Ammon's horn (tissue), 1 donor: ENCODE results near the gene GYS1.
"Not testable (repeated sequence)": the region's sequence is repeated elsewhere in the genome, so short reads cannot be mapped to it uniquely, and the experiment has no call there.

ENCODE experiments used
- DNase-seq: peaks from one replicate; pipeline ENCODE4 v3.0.0-alpha.2; 2016; ENCODE audit warnings: low spot score

Gene GYS1

GRCh38 chr19:48938256-48938655 is 54.9 kb downstream of the GYS1 start:
- DNase-seq = no peak

GRCh38 chr19:48935864-48936263 is 57.2 kb downstream of the GYS1 start:
- DNase-seq = no peak

GRCh38 chr19:48934837-48935236 is 58.3 kb downstream of the GYS1 start:
- DNase-seq = no peak

GRCh38 chr19:48933382-48933932 is 59.7 kb downstream of the GYS1 start, which contains the start of gene DHDH:
Gene DHDH, plus strand, starts transcription at chr19:48933699. Its CDS starts 23 bp downstream, at chr19:48933722.
- DNase-seq = peak; percentile 69

- DNase-seq = no peak
Measured at GRCh38 chr19:48928164-48929025, 64.7 kb downstream of the GYS1 start.

- DNase-seq = not testable (repeated sequence)
Measured at GRCh38 chr19:48927692-48928091, 65.4 kb downstream of the GYS1 start.

- DNase-seq = peak; percentile 79
Measured at GRCh38 chr19:48926909-48927308, 66.2 kb downstream of the GYS1 start.

GRCh38 chr19:48925890-48926289 is 67.2 kb downstream of the GYS1 start:
- DNase-seq = not testable (repeated sequence)

- no peak for DNase-seq
Measured at GRCh38 chr19:48925240-48925843, 67.8 kb downstream of the GYS1 start.

- DNase-seq = no peak
Measured at GRCh38 chr19:48922548-48923490, 70.3 kb downstream of the GYS1 start.

- DNase-seq = no peak
Measured at GRCh38 chr19:48921721-48922500, 71.2 kb downstream of the GYS1 start.

- DNase-seq = no peak
Measured at GRCh38 chr19:48920949-48921348, 72.2 kb downstream of the GYS1 start.

- not testable (repeated sequence) for DNase-seq
Measured at GRCh38 chr19:48919271-48919670, 73.8 kb downstream of the GYS1 start.

GRCh38 chr19:48918801-48919247 is 74.3 kb downstream of the GYS1 start:
- no peak for DNase-seq
